Measurements from ENCODE around the gene DCAF11.

GRCh38 chr14:24080142-24080530, 34.4 kb upstream of the DCAF11 start:
- TF ChIP-seq, protein P1, sequence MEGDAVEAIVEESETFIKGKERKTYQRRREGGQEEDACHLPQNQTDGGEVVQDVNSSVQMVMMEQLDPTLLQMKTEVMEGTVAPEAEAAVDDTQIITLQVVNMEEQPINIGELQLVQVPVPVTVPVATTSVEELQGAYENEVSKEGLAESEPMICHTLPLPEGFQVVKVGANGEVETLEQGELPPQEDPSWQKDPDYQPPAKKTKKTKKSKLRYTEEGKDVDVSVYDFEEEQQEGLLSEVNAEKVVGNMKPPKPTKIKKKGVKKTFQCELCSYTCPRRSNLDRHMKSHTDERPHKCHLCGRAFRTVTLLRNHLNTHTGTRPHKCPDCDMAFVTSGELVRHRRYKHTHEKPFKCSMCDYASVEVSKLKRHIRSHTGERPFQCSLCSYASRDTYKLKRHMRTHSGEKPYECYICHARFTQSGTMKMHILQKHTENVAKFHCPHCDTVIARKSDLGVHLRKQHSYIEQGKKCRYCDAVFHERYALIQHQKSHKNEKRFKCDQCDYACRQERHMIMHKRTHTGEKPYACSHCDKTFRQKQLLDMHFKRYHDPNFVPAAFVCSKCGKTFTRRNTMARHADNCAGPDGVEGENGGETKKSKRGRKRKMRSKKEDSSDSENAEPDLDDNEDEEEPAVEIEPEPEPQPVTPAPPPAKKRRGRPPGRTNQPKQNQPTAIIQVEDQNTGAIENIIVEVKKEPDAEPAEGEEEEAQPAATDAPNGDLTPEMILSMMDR (IDR thresholded peaks at IDR 0.05; ENCODE audit: low read depth, low read length): no peak
- TF ChIP-seq EZH2phosphoT487 (IDR thresholded peaks at IDR 0.05; ENCODE audit: low read depth): no peak

Measured in OCI-LY3 (cell line).